Activated T-cell treated with anti-CD3 and anti-CD28 coated beads for 1 hour (primary cell): Measurements from ENCODE around the gene CAMKK1.

Experiments
- DNase-seq: peaks from one replicate; pipeline ENCODE4 v3.0.0-alpha.2; 2020; ENCODE audit warnings: low read depth

CAMKK1 gene

DNA sequence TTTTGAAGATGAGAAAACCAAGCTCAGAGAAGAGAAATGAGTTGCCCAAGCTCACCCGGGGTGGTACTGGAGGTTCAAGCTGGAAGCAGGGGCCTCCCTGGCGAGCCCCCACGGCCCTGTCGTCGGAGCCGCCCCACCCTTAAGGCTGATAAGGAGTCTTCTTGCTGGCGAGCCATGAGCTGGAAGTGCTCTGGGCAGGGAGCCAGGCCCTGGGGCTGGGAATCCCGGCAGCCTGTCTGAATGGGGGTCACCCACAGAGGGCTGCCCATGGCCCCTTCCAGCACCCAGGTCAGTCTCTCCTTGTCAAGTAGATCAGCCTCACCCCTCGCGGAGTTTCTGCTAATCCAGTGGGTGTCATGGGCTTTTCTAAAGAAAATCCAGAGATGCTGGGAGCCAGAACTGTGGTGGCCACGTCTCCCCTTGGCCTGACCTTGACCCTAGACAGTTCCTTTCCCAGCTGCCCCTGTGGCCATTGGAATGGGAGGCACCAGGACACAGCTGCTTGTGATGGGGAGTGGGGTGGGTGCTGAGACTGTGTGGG, 24.6 kb upstream of the CAMKK1 start:
- DNase-seq = no peak

DNA sequence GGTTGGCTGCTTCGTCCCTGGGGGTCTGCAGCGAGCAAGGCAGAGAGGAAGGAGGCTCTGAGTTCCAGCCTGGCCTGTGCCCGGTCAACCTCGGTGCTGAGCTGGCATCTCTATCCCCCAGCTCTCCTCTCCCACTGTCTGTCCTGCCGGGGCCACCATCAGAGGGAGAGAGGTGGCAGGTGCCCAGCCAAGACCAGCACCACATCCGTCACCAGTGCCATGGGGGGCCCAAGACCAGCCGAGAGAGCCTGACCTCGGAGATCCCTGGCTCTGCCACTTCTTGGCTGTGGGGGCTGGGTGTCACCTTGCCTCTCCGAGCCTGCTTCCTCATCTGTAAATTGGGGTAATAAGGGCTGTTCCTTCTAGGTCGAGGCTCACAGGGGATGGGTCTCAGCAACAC, 24.0 kb upstream of the CAMKK1 start:
- DNase-seq = no peak

DNA sequence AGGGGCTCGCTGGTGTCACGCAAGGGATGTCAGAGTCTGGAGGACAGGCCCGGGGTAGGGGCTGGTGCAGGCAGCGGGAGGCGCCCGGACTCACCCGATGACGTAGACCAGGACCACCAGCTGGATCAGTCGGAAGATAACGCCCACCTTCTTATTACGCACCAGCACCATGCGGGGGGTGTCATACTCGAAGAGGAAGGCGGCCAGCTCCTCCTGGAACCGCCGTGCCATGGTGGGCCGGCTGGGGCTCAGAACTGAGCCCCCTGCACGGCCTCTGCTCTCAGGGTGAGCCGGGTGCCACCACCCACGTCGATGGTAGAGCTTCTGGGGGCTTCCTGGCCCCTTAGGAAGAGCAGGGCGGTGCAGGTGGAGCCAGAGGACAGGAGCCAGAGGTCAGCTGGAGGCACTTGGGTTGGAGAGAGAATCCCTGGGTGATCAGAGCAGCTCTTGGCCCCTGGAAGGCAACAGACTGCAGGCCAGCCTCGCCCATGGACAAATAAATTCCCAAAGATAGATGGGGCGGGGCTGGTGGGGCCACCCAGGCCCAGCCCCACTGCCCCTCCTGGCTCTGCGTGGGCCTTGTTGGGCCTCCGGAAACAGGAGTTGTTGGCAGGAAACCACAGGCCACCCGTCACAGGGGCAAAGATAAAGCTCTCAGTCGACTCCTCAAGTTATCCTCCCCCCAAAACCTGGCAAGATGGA, 23.3 kb upstream of the CAMKK1 start, which contains the start of gene P2RX1:
TSS of gene P2RX1 (minus strand) at position 471 of the 702 bp plus-strand sequence. CDS start at position 231, 240 bp downstream.
- DNase-seq = no peak

DNA sequence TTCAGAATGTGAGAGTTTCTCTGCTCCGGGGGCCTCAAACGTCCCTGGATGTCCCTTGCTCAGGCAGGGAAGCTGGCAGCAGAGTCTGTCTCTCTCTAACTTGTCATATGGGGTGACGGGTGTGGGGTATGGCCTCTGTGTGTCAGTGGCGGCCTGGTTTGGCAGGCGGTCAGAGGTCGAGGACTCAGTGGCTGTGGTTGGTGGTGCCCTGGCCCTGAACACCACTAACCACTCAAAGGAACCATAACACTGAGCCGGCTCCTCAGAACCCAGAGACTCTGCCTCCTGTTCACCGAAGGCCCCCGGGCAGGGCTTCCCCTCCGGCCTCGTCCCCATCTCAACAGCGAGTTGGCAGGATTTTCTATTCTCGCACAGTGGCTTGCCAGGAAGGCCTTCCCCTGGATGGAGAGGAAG, 22.7 kb upstream of the CAMKK1 start:
- DNase-seq = no peak

DNA sequence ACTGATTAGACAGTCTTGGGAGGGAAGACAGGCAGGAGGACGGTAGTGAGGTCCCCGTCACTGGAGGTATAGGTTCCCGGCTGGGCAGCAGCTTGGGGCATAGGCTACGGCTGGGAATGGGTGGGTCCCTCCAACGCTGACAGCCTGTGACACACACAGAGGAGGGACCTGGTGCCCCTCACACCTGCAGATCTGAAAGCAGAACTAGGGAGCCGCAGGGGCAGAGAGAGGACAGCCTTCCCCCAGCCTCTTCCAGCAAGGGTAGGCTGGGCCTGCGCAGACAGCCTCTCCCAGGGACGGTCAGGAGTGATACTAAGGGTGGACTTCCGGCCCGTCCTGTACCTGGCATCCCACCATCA, 21.4 kb upstream of the CAMKK1 start:
- no peak for DNase-seq

DNA sequence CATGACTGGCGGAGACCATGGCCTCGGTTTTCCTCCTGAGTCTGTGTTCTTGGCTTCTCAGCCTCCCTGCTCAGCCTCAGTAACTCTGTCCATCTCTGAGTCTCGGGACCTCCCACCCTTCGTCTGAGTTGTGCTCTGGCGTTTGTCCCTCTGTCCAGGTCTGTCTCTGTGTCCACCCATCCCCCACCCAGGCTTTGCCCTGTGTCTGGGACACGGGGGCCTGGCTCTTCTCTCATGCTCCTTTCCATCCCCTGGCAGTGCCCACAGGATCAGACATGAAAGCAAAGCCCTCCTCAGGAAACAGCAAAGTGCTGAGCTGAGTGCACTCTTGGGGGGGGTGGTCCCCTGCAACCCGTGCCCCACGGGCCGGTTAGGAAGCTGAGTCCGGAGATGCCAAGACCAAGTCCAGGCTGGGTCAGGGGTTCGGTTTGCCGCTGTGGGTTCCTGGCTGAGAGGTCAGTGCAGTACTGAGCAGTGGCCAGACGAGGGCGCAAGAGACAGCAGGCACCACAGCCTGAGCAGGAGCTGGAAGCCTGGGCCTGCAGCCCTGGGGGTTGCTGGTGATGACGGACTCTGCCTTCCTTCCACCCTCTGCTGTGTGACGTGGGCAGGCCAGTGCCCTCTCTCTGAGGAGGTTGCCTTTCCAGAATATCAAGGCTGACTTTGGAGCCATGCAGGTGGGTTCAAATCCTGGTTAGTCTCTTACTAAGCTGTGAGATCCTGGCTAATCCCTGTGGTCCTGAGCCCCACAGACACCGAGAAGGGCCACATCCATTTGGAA, 20.9 kb upstream of the CAMKK1 start:
- DNase-seq = peak; percentile 73

DNA sequence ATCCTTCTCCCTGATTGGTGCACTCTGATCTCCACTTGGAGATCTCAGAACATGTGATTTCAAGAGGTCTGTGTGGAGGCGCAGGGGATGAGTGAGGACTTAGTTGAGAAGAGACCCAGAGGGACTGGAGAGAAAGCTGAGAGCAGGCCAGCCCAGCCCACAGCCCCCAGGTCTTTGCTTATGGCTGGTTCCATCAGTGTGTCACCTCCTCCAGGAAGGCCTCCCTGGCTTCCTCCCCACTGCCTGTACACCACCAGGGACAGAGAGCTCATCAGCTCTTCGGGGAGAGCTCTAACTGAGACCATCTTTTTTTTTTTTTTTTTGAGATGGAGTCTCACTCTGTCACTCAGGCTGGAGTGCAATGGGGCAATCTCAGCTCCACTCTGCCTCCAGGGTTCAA, 20.0 kb upstream of the CAMKK1 start:
- no peak for DNase-seq

DNA sequence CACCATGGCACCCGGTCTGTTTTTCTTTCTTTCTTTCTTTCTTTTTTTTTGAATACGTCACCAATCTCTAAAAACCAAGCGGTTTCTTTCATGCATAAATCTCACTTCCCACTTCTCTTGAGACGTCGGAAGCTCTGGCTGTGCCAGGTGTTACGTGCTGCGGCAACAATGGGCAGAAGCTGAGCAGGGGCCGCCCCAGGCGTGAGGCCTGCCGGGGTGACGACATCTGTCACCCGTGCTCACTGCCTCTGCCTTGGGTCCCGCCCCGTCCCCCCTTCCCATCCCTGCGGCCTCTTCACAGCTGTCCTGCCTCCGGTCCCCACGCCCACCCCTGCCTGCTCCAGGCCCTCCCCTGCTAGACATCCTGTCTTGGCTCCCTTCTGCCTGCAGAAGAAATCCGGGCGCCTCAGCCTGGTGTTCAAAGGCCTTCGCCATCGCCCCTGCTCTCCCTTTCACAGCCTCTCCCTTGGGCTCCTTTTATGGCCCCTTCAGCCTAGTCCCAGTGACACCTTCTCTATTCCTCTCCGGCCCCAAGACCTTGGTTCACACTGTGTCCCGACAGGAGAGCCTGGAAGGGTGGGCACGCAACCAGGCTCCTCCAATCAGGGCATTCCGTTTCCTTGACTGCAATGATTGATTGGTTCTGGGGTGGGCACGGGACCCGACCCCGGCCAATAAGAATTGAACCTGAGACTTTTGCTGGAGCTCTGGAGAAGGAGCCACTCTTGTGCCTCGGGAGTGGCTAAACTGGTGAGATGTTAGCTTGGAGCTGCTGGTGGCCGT, 18.6 kb upstream of the CAMKK1 start:
- peak; percentile 28 for DNase-seq

DNA sequence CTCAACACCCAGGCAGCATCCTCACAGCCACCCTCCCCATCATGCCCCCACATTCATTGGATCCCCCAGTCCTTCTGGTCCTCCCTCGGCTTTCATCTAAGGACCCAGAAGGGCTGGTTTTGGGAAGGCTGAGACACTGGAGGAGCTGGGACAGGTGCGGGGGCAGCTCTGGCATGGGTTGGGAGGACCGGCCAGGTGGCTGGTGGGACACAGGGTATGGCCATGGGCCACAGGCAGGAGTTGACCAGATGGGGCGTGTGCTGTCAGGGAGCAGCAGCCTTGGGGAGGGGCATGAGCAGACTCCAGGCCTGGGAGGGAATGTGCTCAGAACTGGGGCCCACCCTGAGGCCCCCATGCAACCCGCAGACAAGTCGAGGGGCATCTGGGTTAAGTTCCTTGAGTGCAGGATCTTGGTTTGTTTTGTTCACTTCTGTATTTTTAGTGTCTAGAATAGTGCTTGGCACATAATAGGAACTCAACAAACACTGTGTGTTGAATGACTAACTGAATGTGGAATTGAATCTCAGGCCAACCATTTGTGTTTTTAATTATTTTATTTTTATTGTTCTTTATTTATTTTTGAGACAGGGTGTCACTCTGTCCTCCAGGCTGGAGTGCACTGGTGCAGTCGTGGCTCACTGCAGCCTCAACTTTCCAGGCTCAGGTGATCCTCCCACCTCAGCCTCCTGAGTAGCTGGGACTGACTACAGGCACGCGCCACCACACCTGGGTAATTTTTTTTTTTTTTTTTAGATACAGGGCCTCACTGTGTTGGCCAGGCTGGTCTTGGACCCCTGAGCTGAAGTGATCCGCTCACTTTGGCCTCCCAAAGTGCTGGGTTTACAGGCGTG, 17.8 kb upstream of the CAMKK1 start:
- DNase-seq = no peak

DNA sequence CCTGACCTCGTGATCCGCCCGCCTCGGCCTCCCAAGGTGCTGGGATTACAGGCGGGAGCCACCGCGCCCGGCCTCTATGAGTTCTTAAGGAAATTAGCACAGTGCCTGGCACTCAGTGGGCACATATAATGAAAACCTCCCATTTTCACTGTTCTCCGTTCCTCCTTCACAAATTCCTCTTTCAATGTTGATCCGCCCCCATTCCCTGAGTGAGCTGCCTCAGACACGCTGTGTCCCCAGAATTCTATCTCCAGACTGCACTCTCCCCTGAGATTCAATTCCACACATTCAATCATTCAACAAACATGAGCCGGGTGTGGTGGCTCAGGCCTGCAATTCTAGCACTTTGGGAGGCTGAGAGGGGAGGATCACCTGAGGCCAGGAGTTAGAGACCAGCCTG, 16.4 kb upstream of the CAMKK1 start:
- DNase-seq = no peak

DNA sequence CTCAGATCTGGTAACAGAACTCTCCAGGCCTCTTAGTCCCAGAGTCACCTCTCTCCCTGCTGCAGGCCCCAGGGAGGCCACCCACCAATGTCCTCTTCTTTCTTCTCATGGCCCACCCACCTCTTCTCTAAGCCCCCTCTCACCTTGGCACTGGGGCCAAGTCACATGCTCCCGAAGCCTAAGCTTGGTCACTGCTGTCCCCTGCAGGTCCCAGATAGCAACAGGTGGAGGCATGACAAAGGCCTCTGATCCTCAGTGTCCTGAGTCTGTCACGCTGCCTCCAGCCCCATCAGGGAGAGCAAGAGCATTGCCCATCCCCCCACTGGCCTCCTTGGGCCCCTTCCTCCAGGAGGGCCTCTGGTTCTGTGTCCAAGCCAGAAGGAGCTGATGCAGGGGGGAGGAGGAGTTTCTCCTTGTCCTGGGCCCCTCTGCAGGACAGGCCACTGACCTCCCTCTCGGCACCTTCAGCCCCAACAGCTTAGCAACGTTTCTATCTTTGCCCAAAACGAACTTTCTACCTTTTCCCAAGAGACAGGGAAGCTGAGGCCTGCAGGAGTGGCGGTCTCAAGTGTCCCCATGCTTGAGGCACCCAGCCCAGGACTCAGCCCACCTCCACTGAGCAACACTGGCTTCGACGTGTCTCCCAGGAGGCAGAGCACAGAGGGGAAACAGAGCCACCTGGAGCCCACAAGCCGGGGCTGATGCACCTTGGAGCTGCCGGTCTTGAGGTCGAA, 14.8 kb upstream of the CAMKK1 start:
- DNase-seq = no peak

DNA sequence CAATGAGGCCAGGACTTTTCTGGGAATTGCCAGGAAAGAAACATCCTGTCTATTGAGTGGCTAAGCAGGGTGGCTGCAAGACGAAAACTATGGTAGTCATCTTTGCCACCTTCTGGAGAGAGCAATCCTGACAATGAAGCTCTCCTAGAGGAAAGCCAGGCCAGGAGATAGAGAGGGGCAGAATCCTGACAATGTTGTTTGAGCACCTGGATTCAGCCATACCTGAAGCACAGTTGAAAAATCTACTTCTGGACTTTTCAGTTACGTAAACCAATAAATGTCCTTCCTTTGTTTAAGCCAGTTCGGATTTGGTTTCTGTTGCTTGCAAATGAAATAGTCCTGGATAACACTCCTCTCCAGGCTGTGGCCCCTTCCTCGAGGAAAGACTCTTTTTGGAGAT, 14.0 kb upstream of the CAMKK1 start:
- no peak for DNase-seq

DNA sequence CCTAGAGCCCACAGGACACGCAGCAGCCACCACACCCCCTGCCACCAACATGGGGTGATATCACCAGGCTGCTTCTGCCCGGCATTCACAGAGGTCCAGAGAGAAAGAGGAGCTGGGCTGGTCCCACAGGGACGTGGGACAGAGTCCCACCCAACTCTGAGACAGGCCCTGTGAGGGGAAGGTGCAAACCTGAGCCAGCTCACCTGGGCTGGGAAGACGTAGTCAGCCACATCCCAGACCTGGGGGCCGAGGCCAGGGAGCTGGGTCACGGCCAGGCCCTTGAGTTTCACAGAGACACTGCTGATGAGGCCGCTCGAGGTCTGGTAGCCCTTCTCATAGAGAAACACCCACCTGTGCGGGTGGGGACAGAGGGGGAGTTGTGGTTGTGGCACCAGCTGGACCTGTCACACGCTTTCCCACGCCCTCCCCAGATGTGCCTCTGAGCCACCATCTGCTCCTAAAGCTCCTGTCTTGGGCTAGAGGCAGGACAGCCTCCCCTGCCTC, 12.2 kb upstream of the CAMKK1 start:
- no peak for DNase-seq

DNA sequence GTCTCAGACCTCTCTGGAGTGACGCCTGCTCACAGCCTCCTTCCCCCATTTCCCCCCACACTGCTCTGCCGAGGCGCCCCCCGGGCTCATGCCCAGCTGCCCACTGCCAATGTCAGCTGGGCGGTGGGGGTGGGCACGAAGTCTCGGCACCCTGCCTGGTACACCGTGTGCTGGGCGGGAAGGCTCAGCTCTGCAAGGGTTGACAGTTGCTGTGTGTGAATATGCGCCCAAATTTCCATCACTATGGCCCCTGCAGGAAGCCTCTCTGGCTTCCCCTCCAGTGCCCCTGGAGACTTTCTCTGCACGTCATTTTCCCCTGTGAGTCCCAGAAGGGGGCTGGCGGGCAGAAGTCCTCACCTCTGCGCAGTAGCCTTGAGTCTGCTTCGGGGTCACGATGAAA, 11.6 kb upstream of the CAMKK1 start:
- DNase-seq = no peak

DNA sequence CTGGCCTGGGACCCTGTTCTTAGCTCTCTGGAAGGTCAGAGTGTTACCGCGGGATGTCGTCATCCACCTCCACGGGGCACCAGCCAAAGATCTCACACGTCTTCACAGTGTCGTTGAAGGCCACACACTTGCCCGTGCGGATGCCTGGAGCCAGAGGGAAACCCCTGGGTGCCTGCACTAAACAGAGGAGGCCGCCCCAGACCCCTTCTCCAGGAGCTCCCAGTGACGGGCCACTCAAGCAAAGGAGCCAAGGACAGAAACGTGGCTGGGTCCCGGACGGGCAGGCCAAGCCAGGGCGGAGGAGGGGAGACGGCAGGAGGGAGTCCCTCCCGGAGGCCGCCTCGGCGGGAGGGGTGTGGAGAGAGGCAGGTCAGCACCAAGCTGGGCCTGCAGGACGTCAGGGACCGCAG, 11.0 kb upstream of the CAMKK1 start:
- DNase-seq = no peak

DNA sequence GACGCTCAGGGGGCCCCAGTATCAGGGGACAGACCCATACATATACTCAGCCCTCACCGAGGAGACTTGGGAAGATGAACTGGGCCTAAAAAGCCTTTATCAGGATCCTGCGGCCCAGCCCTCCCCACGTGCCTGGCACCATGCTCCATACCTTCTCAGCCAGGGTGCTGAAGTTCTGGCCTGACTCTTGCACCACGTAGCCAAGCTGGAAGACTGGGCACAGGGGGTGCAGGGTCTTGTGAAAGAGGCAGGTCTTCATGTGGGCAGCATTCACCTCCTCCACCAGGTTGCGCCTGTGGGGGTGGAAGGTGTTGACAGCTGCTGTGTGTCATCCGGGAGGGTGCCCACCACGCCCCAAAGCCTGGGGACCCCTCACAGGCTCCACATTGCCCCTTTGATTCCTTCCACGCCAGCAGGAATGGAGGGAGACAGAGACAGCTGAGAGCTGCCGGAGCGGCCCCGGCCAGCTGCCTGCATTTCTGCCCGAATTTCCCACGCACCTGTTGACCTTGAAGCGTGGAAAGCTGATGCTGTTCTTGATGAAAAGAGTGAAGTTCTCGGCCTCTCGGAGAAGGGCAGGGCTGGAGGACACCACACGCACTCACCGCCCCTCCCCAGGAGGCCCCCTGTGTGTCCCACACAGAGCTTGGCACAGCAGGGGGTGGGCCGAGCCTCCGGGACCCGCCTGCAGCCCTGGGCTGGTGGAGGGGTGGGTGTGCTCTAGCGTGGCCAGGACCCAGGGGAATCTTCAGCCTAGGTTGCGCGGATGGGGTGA, 10.4 kb upstream of the CAMKK1 start:
- no peak for DNase-seq

DNA sequence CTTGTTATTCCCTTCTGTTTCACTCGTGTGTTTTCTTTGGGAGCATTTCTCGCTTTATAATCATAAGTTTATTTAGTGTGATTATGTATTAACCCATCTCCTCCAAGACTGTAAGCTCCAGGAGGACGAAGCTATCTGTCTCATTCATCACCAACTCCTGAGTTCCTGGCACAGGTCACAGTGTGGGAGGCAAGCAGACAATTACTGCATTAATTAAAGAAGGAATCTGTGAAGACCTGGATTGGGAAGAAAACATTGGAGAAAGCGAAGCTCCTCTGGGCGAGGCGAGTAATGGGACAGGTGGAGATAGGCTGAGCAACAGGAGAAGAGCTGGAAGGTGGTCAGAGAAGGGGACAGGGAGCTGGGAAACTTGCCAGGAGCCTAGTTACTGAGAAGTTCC, 7.8 kb upstream of the CAMKK1 start:
- DNase-seq = no peak

DNA sequence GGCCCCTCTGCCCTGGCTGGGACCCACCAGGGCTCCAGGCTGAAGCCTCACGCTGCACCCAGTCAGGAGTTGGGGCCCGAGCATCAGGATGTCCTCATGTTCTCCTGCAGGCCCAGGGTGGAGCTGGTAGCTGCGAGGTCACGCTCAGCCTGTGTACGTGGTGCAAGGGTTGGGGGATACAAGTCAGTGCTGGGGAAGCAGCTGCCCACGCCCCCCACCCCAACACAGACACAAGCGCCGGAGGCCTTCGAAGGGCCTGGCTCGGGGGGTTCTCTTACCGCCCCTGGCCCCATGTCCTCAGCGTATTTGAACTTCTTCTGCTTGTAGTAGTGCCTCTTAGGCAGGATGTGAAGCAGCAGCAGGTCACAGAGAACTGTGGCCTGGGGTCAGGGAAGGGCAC, 4.9 kb upstream of the CAMKK1 start:
- DNase-seq = no peak

DNA sequence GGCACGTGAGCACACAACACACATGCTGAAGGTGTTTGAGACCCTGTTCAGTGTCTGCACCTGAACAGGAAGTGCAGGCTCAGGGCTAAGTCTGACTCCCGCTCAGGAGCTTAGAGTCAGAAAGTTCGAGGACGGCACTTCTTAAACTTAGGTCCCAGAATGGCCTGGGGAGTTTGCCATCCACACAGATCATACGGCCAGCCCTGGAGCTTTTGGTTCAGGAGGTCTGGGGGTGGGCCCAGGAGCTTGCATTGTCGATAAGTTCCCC, 4.0 kb upstream of the CAMKK1 start:
- no peak for DNase-seq
